B cell (primary cell): ENCODE measurements around the gene STUM.

Experiments
- CTCF ChIP-seq: fragments of 200-600 bp; IDR thresholded peaks from one replicate; pipeline ENCODE4 v1.8.0; 2022; ENCODE audit warnings: antibody characterized with exemption, mild to moderate bottlenecking
- EZH2 ChIP-seq: IDR thresholded peaks from 2 replicates; pipeline ENCODE4 v1.6.1; 2012; ENCODE audit warnings: borderline replicate concordance, low read depth, mild to moderate bottlenecking, moderate library complexity, low read length; ENCODE audit not compliant: insufficient read depth, poor library complexity, severe bottlenecking

- no peak for TF ChIP-seq CTCF
- TF ChIP-seq EZH2, result no peak
These were observed 14.4 kb downstream of the STUM start for GRCh38 chr1:226562989-226563388.
